HG03439 (cell line): ENCODE measurements around the gene ZNF385C.
"Not testable (repeated sequence)": the region's sequence is repeated elsewhere in the genome, so short reads cannot be mapped to it uniquely, and the experiment has no call there.

Source experiments
- ATAC-seq: cut with Tn5 transposase; IDR thresholded peaks from one replicate; pipeline ENCODE4 v1.9.1; 2021; ENCODE audit warnings: mild to moderate bottlenecking, moderate library complexity; ENCODE audit not compliant: unreplicated experiment

Gene ZNF385C, protein sequence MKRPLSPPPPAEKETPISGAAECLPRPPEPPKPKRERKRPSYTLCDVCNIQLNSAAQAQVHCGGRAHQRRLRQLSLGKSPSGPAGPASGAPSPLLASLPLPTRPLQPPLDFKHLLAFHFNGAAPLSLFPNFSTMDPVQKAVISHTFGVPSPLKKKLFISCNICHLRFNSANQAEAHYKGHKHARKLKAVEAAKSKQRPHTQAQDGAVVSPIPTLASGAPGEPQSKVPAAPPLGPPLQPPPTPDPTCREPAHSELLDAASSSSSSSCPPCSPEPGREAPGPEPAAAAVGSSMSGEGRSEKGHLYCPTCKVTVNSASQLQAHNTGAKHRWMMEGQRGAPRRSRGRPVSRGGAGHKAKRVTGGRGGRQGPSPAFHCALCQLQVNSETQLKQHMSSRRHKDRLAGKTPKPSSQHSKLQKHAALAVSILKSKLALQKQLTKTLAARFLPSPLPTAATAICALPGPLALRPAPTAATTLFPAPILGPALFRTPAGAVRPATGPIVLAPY

DNA sequence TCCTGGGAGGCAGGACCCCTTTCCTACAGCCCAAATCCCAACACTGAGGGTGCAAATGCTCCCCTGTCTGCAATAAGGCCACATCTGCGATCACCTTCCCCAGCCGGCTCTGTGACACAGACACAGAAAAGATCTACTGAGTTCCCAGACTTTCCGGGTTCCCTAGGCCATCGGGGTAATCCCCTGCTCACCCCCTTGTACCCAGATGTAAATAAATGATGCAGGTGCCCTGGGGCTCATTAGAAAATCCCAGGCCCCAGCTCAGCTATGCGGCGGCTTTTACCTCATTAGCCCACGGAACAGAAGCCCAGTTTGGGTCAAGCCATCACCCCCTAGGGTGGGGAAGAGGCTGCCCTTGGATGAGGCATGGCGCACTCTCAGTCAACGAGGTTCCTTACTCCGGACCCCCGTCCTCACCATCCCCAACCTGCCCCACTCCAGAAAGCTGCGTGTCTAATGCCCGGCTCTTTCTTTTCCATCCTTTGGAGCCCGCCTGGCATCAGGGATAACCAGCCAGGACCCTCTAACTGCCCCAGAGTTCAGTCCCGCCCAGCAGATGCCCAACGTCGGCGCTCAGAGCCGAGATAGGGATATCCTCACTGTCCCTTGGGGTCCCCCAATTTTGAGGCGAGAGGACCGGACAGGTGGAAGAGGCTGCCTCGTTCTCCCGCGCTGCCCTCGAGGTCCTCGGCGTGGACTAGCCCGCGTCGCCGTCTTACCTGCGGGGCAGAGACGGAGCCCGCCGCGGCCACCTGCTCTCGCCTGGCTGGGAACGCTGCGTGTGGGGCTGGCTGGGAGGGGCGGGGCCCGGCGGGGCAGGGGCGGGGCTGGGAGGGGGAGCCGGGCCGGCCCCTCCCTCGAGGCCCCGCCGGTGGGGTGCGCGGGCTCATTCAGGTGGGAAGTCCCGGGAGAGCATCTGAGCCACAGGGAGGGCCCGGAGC, at the start of gene ZNF385C:
Gene ZNF385C, minus strand, starts transcription at position 783 of the 941 bp plus-strand sequence. CDS start 35,417 bp downstream, outside the sequence.
- no peak for ATAC-seq

DNA sequence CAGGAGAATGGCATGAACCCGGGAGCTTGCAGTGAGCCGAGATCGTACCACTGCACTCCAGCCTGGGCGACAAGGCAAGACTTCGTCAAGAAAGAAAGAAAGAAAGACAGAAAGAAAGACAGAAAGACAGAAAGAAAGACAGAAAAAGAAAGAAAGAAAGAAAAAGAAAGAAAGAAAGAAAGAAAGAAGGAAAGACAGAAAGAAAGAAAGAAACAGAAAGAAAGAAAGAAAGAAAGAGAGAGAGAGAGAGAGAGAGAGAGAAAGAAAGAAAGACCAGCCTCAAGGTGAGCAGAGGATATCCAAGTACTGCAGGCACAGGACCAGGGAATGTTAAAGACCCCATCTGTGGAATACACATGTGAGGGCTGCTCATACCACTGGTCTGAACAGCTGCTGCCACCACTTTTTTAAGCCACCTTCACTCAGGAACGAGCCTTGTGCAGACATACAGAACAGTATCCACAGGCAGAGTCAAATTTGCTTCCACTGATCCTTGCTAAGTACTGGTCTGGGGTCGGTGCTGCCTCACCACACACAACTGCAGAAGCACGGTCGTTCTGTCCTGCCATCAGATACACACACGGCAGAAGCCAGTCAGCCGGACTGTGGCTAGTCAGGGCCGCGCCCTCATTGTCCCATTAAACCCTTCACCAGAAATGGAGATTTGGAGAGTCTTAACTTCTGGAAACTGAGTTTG, 48.8 kb upstream of the ZNF385C start:
- ATAC-seq = no peak

DNA sequence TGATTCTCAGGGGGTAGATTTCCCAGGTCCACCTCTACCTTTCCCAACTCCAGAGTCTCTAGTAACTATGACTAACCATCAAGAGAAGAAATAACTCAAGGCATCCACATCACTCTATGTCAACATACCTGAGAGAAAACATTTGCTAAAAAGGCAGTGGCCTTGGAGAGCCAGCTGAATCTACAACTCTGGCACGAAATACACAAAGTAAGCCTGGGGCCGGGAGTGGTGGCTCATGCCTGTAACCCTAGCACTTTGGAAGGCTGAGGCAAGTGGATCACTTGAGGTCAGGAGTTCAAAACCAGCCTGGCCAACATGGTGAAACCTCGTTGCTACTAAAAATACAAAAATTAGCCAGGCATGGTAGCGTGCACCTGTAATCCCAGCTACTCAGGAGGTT, 44.9 kb upstream of the ZNF385C start:
- ATAC-seq = not testable (repeated sequence)

DNA sequence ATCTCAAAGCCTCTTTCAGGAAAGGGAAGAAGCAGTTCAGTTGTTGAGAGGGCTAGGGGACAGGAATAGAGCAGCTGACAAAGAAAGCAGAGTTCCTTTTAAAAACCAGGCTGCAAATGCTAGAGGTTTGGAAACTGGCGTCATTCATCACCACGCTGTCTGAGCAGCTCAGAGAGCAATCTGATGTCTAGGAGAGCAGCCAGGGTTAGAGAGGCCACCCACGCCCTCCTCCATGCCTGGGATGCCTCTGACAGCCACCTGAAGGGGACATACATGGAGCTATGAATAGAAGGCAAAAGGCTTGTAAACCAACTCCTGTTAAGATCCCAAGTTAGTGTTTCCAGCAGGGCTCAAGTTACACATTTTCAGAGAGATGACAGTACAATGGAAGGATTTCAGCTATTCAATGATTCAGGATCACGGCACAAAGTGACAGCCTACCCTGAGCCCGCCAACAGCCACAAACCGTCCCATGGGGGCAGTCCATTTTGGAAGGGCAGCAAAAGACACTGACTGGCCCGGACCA, 44.2 kb upstream of the ZNF385C start:
- no peak for ATAC-seq

DNA sequence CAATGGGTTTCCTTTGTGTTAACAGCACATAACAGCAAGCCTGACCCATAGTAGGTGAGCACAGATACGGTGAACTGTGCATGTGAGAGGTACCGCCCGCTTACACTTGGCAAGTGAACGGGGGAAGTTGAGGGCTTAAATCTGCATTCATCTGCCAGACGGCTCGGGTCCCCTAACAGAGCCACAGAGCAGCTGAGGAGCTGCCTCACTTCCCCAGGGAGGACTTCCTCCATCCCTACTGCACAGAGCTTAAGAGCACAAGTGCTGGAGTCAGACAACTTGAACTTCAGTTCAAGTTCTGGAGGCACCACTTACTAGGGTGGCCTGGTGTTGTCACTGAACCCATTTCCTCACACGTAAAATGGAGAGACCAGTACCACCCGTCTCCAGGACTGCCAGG, 43.1 kb upstream of the ZNF385C start:
- ATAC-seq = no peak

DNA sequence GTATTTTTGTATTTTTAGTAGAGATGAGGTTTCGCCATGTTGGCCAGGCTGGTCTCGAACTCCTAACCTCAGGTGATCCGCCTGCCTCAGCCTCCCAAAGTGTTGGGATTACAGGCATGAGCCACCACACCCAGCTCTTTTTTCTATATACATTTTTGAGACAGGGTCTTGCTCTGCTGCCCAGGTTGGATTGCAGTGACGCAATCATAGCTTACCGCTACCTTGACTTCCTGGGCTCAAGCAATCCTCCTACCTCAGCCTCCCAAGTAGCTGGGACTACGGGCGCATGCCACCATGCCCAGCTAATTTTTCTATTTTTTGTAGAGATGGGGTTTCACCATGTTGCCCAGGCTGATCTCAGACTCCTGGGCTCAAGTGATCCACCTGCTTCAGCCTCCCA, 42.4 kb upstream of the ZNF385C start:
- ATAC-seq = not testable (repeated sequence)

DNA sequence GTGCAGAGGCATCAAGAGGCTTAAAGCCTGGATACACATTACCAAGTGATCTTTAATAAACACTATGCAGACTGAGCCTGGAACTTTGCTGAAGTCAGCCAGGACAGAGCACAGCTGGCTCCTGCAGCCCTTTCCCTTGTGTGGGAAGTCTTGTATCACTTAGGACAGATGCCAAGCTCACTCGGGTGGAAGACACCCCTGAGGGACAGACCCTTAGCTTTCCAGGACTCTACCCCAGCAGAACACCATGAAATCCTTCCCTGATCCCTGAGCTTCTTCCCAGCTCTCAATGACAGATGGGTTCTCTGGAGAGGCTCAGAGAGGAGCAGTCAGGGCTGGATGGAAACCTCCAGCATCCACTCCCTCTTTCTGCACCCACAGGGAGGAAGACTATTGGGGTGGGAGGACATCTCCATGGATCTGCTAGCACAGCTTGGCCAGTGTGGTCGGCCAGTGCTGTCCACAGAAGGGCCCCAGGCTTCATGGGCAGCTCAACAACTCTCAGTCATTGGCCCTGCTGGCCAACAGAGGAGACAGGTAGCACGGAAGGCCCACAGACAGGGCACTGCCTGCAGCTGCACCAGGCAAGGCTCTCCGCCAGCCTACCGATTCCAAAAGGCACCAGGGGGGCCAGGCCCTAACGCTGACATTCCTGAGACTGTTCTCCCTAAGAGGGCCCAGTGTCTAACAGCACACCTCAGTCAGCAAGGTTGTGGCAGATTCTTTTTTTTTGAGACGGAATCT, 40.6 kb upstream of the ZNF385C start:
- ATAC-seq = no peak

DNA sequence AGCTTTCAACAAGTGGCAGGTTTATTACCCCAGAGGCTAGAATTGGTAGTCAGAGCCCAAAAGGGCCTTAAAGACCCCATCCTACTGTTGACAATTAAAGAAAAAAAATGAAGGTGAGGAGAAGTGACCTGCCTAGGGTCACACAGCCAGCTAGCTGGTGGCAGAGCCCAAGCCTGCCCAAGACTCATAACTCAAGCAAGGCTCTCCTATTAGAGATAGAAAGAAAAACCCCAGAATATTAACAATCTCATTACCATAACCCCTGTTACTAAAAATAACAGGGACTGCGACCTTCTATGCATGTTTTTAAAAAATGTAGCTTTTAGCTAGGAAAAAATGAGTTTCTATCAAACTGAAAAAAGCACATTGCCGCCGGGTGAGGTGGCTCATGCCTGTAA, 38.4 kb upstream of the ZNF385C start:
- ATAC-seq = no peak

DNA sequence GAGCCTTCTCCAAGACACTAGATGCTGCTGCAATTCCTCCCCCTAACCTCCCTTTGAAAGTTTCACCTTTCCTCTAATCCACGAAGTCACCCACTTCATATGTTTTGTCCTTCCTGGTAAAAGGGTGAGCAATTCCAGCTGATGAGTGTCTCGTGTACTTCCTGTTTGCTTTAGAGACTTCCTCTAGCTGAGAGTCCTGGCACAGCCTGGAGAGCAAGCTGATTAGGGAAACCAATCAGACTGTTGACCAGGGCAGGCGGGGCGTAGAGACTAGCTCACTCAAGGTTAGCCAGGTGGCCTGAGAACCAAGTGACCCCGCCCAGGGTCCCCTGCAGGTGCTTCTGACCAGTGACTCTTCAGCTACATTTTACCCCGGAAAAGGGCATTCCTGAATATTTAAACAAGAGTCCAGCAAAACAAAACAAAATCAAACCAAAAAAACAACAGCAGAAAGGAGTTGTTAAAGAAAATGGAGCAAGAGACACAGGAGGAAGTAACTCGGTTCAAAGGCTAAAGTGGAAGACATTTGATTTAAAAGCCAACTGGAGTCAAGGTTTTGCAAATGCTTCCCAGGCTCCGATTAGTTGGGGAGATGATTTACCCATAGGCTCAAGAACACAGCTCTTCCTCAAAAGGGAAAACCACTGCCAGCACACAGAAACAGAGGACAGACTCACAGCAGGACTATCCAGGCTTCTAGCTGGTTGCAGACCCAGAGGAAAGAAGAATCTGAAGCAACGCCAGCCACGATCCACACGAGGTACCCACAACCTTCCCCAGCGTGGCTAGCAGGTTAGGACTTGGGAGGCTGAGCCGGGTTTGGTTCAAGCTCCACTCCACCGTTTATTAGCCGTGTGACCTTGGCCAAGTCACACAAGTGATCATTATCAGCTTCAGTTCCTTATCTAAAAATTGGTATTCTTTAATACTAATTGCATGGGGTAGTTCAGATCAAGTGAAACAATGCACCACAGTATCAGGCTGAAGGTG, 37.7 kb upstream of the ZNF385C start:
- no peak for ATAC-seq

DNA sequence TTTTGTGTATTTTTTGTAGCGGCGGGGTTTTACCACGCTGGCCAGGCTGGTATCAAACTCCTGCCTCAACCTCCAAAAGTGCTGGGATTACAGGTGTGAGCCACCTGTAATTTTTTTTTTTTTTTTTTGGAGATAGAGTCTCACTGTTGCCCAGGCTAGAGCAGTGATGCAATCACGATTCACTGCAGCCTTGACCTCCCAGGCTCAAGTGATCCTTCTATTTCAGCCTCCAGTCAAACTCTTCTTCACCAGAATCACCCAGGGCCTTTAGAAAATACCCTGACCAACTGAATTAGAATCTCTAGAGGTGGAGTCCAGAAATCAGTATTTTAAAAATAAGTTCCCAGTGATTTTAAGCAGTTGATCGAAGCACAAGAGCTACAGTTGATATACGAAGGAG, 36.9 kb upstream of the ZNF385C start:
- no peak for ATAC-seq

DNA sequence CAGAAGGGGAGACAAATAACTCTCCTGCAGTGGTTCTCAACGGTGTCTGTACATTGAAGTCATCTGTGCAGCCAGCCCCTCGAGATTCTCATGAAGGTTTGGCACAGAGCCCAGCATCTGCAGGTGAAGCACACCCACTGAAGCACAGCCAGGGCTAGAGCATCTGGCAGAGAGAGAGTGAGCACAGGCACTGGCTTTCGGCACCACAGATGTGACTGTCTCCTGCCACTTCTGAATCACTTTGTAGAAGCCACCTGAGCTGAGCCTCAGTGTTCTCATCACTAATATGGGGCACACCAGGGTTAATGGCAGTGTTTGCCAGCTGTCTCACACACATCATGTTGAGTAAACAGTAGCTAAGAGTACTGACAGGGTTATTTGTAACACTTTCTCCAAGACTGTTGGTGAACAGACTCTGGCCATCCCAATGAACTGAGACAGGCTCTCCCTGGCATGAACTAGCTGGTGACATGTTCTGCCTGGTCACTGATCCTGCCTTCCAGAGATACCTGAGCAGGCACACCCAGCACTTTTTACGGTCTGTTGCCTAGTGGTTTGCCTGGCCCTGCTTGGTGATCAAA, 35.3 kb upstream of the ZNF385C start:
- ATAC-seq = peak; percentile 60

DNA sequence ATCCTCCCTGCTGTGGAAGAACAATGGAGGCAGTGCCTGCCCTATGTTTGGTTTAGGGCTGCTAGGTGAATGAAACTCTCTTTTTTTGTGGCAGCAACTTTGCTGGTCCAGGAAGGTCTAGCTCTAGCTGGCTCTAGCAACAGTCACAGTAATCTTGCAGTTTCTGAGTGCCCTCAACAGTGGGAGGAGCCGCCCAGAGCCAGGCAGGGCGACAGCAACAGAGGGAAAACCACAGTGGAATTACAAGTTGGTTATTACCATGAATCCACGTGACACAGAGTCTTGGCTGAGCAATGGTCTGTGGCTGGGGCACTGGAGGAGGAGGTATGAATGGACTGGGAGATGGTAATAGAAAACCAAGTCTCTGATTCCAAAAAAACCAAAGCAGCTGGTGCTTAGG, 34.7 kb upstream of the ZNF385C start:
- ATAC-seq = no peak

DNA sequence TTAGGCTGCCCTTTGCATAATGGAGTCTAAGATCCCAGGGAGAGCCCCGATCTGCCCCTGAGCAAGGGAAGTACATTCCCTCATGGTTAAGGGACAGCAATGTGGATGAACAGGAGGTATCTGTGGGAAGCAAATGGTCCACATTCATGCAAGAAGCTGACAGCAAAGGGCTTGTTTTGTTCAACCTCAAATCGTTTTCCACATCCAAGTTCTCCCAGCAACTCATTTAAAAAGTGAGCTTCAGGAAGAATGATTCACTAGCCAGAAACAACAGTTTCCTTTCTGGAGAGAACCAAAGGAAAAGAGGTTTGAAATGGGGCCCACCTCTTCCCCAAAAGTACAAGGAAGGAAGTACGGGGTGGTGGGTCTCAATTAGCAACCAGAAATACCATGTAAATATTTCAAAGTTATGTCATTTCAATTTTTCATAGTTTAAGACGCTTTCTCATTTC, 33.7 kb upstream of the ZNF385C start:
- no peak for ATAC-seq

DNA sequence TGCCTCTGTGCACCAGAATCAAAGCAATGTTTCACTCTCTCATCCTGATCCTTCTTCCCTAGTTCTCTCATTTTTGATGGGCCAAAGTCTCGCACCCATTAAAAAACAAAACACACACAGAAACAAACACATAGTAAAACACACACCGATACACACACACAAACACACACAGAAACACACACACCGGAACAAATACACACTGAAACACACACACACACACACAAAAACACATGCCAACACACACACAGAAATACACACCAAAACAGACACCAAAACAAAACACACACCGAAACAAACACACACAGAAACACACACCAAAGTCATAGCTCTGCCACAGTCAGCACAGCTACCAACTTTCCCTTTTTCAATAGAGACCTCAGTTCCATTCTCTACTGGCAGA, 33.0 kb upstream of the ZNF385C start:
- no peak for ATAC-seq

DNA sequence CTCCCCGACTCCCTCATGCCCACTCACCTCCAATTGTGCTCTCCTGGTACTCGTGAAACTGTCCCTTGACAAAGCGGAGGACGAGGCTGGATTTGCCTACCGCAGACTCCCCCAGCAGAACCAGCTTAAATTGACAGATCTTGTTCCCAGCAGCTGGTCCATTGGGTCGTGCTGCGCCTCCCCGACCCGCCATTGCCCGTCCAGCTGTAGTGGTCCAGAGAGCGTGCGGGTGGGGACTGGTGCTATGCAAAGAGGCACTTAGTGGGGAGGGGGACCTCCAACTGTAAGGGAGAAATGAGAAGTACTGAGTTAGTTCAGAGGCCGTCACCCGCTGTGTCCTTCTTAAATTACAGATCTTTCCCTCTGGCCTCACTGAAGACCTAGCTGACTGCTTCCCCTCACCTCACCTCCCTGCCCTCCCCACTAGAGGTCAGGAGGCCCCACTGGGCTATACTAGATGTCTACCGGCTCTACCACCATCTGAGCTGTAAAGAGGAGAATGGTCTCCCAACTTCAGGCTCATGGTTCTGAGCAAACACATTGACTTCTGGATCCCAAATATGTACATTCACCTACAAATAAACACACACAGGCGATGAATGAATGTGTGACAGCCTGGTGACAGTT, 32.1 kb upstream of the ZNF385C start:
- no peak for ATAC-seq

DNA sequence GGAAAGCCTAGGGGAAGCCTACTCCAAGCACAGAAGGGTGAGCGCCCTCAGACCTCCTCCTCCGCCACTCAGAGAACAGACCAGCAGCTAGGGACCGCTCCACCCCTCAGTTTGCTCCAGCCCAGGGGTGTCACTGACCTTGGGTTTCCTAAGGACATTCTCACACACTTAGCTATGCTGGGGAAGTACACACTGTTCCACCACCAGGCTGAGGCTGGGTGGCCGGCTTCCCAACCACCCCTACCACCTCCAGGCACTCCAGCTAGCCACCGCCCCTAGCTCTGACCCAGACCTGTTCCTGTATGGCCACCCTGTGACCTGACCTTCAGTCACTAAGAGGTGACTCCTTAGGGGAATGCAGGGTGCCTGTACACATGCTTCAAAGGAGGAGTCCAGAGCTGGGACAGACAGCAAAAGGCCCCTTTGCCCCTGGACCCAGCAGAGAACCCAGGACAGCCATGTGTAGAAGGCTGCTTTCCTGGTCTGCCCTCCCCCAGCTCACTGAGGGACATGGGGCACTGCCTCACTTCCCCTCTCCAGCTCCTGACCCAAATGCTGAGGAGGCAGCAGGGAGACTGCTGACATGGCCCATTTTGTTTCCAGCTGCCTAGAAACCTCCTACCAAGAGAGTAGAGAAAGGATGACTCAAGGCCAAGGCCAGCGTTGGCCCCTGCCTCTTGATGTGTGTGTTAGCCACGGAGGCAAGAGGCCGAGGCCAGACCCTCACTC, 31.0 kb upstream of the ZNF385C start:
- ATAC-seq = no peak

DNA sequence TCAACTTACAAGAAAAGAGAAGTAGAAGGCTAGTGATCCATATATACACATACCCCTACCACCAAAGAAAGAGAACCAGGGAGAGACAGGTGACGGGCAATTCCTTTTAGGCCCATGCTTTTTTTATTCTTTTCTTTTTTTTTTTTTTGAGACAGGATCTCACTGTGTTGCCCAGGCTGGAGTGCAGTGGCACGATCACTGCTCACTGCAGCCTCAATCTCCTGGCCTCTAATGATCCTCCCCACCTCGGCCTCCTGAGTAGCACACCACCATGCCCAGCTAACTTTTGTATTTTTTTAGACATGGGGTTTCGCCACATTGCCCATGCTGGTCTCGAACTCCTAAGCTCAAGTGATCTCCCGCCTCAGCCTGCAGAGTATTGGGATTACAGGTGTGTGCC, 29.1 kb upstream of the ZNF385C start:
- no peak for ATAC-seq
